T-helper 2 cell treated with Interferon-gamma antibody and Interleukin-4, amounts not matched to agents 100 ng/mL and 5 ng/mL, for 36 hours (primary cell): ENCODE data around the gene DIRAS3. TPM values are rescaled to one million over a fixed set of nuclear protein-coding genes. Genes with fewer than 3 reads are reported as not detected.
"Not testable (repeated sequence)": the region's sequence is repeated elsewhere in the genome, so short reads cannot be mapped to it uniquely, and the experiment has no call there.

Experiments
- intact Hi-C: fragments of 100-400 bp; cut with micrococcal nuclease; formaldehyde crosslinking; loops from one replicate; pipeline ENCODE4 v1.15.1; 2023
- total RNA-seq: library from RNA; stranded (reverse); gene quantifications from 2 replicates; pipeline ENCODE4 v1.2.3, GENCODE V29; 2022

DIRAS3 gene, protein sequence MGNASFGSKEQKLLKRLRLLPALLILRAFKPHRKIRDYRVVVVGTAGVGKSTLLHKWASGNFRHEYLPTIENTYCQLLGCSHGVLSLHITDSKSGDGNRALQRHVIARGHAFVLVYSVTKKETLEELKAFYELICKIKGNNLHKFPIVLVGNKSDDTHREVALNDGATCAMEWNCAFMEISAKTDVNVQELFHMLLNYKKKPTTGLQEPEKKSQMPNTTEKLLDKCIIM
- not detected in 2 replicates for total RNA-seq

- intact Hi-C loops: no loop called here
Measured at GRCh38 chr1:68049941-68050878, at the start of gene DIRAS3. Gene DIRAS3, minus strand, starts transcription at chr1:68050627. Its CDS starts 3,330 bp downstream, at chr1:68047297.

DNA sequence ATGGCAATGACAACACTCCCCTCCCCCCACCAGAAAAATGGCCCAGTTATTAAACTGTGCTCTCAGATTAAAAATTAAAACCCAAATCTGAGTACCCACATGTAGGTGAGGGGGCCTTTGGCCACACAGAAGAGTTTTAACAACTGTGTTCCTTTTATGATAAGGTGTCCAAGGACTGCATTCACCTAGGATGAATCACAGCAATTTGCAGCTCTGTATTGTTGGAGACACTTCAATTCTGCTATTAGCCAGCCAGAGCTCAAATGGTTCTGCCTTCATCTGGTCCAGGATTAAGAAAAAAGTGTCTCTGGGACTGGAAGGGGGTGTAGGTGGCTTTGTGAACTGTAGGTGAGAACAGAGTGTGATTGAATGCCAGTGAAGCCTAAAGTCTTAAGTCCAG, 43.3 kb upstream of the DIRAS3 start:
- intact Hi-C loops: no loop called here

DNA sequence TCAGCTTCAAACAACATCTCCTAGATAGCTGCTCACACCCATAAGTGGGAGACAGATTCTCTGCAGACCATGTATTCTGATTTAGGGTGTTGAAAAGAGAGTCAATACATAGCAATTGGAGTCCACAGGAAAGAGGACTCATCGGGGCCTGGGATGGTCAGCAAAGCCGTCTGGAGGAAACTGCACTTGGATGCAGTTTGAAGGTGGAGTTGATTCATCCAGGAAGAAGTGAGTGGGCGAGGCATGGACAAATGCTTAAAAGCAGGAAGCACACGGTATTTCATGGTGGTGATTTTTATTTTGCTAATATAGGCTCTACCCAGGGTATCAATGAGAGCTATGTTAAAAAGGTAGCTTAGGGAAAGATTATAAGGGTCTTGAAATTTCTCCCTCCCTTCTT, 36.8 kb upstream of the DIRAS3 start:
- intact Hi-C loops: no loop called here

DNA sequence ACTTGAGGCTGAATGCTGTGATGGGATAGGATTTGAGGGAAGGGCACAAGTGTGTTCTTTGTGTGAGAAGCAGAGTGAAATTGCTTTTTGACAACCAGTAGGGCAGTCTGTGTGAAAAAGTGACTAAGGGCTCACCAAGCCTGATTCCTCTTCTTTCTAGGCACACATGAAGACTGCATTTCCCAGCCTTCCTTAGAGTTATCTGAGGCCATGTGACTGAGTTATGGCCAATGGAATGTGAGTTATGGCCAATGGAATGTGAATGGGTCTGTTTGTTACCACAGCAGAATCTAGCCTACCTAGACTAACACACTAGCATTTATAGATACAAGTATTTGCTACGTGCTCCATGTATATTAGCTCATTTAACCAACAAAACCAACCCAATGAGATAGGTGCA, 35.3 kb upstream of the DIRAS3 start:
- intact Hi-C loops: no loop called here

DNA sequence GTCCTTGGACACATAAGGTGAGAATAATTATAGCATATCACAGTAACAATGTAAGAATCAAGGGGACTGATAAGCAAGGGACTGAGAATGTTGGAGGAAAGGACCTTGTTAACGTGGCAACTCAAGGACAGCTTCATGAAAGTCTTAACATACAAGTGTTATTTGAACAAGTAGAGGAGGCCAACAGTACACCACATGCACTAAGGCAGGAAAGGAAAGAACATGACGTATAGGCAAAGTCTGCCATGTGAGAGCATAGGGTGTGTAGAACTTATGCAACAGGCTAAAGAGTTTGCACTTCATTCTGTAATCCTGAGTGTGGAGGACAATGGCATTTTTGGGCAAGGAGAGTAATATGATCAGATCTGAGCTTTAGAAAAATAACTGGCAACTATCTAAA, 33.3 kb upstream of the DIRAS3 start:
- intact Hi-C loops: no loop called here

DNA sequence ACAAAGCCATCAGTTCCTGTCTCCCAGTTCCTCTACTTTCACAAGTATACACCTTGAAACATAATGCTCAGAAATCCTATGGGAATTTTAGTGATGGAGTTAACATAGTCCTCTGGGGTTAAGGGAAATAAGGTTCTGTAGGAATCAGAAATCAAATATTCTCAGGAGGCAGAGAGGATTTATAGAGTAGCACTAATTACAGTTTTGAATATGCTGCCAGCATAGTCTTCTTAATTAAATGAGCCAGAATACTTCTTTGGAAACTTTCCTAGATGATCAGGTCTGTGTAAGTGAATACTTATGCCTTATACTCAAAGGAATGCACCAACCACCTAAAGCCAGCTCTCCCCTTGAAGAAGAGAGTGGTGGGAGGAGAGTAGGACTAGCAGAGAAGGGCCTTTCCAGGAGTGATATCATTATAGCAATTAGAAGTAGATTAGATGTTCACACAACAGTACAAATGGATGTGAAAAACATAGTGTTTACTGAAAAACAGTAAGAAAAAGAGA, 31.4 kb upstream of the DIRAS3 start:
- intact Hi-C loops: no loop called here

DNA sequence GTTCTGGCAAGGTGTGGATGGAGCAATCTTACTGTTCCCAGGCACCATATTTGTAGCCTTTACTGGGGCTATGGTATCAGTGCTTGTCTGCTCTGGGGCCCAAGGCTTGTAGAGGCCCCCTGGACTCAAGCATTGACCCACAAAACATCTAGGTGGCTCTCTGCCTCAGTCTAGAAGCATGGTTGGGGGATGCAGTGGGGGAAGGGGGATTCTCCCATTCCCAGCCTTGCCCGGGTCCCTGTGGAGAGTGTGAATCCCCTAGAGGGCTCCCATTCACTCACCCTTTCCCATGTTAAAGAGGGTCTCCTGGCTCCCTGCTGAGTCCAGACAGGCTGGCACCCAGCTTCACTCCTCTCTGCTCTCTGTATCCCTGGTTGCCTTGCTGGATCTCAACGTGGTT, 28.2 kb upstream of the DIRAS3 start:
- intact Hi-C loops: no loop called here

DNA sequence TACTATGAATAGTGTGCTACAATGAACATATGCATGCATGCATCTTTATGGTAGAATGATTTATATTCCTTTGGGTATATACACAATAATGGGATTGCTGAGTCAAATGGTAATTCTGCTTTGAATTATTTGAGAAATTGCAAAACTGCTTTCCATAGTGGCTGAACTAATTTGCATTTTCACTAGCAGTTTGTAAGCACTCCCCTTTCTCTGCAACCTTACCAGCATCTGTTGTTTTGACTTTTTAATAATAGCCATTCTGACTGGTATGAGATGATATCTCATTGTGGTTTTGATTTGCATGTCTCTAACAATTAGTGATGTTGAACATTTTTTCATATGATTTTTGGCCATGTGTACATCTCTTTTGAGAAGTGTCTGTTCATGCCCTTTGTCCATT, 24.0 kb upstream of the DIRAS3 start:
- intact Hi-C loops: no loop called here

DNA sequence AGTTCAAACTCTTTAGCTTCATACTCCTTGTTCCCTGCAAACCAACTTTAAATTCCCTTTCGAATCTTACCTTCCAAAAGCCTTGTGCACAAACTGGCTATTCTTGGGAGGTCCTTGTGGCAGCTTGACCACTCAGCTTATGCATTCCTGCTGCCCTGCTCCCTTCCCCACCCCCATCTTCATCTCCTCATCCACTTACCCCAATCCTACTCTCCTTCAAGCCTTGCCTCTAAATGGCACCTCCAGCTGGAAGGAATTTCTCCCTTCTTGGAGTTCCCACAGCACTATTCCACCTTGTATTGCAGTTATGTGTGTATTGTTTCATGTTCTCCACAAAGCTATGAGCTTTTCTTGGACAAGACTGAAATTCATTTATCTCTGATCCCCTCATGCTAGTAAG, 15.3 kb upstream of the DIRAS3 start:
- intact Hi-C loops: no loop called here

DNA sequence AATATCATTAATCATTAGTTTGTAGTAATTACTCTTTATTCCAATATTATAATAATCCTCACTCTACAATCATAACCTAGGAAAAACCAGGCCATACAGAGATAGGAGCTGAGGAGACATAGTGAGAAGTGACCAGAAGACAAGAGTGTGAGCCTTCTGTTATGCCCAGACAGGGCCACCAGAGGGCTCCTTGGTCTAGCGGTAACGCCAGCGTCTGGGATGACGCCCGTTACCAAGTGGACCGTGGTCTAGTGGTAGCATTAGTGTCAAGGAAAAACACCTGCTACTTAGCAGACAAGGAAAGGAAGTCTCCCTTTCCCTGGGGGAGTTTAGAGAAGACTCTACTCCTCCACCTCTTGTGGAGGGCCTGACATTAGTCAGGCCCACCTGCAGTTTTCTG, 7.6 kb upstream of the DIRAS3 start:
- intact Hi-C loops: not testable (repeated sequence)

- intact Hi-C loops: no loop called here
Measured at GRCh38 chr1:68057564-68057963, 7.1 kb upstream of the DIRAS3 start.

- intact Hi-C loops: no loop called here
Measured at GRCh38 chr1:68057050-68057449, 6.6 kb upstream of the DIRAS3 start.

DNA sequence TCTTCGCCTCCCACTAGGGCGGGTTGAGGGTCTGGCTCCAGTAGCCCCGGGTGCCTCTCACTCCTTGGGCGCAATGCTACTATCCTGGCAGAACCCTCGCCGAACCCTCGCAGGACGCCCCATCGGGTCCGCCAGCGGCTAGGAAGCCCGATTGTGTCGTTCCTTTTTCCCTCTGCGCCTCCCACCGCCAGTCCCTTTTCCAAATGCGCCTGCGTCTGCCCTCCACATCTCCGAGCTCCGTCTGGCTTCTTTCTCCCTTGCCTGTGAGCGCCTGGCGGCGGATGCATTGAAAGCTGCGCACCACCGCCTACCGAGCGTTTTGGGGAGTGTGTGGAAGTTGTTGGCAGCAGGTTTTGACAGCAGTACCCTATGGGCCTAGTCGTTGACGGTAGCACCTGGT, 1.0 kb upstream of the DIRAS3 start:
- intact Hi-C loops: no loop called here

DNA sequence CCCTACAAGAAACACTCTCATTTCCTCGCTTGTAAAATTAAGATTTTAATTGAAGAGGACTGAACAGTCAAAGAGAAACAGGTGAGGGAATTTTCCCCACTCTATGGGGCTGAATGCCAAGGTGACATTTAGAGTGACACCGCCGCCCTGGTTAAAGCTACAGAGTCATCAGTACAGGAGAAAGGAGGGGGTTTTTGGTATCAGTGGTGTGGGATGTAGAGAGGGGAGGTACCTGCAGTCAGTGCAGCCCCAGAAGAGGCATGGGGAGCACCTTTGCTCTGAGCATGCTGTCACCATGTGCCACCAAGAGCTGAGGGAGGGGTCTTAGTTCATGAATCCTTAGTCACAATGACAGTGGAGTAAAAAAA, 2.8 kb downstream of the DIRAS3 start:
- intact Hi-C loops: no loop called here

DNA sequence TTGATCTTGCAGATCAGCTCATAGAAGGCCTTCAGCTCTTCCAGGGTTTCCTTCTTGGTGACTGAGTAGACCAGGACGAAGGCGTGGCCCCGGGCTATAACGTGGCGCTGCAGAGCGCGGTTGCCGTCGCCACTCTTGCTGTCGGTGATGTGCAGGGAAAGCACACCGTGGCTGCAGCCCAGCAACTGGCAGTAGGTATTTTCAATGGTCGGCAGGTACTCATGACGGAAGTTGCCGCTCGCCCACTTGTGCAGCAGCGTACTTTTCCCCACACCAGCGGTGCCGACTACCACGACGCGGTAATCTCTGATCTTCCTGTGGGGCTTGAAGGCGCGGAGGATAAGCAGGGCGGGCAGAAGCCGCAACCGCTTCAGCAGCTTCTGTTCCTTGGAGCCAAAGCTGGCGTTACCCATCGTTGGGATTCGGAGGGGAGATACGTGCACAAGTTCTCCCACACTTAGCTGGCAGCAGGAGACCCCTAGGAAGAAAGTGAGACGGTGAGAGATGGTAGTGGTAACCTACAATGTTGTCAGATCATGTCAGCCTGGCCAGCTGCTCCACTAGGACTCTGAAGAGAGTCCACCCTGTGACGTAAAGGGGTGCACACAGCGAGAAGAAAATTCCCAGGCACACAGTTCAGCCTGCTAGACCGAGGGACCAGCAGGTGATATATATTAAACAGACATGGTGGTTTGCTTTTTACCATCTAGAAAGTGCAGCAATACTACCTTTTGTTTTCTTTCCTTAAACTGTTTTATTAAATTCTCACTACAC, 3.4 kb downstream of the DIRAS3 start:
- intact Hi-C loops: no loop called here

- intact Hi-C loops: no loop called here
Measured at GRCh38 chr1:68046423-68046822, 4.0 kb downstream of the DIRAS3 start.

DNA sequence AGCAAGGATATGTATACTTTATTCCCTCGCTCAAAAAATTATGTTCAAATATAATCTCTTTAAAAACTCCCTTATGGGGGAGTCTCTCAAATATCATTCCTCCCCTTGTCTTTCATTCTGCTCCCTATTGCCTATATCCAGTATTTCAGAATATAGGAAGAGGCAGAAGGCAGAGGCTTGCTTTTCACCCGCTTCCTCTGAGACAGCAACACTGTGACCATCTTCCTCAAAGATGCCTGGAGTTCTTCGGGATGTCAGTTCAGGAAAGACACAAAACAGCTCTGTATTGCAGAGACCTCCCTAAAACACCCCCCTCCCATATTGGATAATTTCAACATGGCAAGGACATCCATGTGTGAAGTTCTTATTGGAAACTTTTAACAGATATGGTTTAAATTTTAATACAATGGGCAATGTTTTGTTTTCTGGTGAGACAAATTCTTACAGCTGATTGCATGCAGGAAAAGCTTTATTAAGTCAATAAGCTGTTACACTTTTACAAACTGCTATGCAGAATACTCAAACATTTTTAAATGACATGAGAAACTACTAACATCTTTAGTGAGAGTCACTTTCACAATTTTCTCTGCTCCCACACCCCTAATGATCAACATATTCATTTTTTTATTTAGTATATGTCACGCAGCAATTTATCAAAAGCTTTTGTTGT, 4.8 kb downstream of the DIRAS3 start:
- intact Hi-C loops: no loop called here

- intact Hi-C loops: no loop called here
Measured at GRCh38 chr1:68043443-68044090, 6.9 kb downstream of the DIRAS3 start.

DNA sequence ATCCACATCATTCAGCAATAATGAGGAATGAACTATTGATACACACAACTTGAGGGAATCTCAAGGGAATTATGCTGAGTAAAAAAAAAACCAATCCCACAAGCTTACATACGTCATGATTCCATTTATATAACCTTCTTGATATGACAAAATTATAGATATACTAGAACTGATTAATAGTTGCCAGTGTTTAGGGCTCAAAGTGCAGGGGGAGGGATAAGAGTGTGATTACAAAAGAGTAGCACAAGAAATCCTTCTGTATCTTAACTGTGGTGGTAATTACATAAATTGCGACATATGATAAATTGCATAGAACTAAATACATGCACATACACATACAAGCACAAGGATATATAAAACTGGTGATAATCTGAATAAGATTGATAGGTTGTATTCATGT, 13.5 kb downstream of the DIRAS3 start:
- intact Hi-C loops: no loop called here

GRCh38 chr1:68029444-68029843, 21.0 kb downstream of the DIRAS3 start:
- intact Hi-C loops: no loop called here

DNA sequence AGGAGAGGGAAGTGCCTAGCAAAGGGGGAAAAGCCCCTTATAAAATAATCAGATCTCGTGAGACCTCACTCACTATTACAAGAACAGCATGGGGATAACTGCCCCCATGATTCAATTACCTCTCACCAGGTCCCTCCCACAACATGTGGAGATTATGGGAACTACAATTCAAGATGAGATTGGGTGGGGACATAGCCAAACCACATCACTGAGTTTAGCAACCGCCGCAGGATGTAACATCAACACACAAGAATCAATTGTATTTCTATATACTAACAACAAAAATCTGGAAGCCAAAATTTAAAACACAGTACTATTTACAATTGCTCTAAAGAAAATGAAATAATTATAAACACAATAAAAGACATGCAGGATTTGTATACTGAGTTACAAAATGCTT, 21.9 kb downstream of the DIRAS3 start:
- intact Hi-C loops: no loop called here
